WTC11 (cell line): Measurements from ENCODE around the gene ALK.

Source experiments
- CREM ChIP-seq: sonication (generic); formaldehyde crosslinking; IDR thresholded peaks from 2 replicates; pipeline ENCODE4 v1.8.1; 2022; ENCODE audit warnings: mild to moderate bottlenecking, missing genetic modification reagents, moderate library complexity
- USF1 ChIP-seq: sonication (generic); formaldehyde crosslinking; IDR thresholded peaks from 2 replicates; pipeline ENCODE4 v1.8.0; 2022; ENCODE audit warnings: mild to moderate bottlenecking, missing genetic modification reagents
- TF ChIP-seq, protein P1 (sequence below): fragments of 200-600 bp; IDR thresholded peaks from 2 replicates; pipeline ENCODE4 v1.8.0; 2022; ENCODE audit warnings: antibody characterized with exemption
- TF ChIP-seq, protein P2 (sequence below): sonication (generic); formaldehyde crosslinking; IDR thresholded peaks from 2 replicates; pipeline ENCODE4 v1.8.0; 2022; ENCODE audit warnings: mild to moderate bottlenecking, missing genetic modification reagents

DNA sequence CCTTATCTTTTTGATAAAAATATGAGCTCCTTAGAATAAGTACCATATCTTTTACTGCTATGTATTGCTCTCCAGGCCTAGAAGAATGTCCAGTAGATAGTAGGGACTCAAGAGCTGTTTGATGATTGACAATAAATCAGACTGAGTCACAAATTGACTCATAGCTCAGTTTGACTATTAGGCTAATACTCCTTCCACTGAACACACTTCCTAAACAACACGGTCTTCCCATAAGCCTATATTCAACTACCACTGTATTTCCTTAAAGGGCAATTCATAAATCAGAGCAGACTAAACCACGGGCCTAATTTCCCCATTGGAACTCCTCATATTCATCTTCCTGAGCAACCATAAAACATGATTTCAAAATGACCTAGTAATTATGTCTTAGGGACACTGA is 258.5 kb downstream of the ALK start:
- TF ChIP-seq, protein P1, sequence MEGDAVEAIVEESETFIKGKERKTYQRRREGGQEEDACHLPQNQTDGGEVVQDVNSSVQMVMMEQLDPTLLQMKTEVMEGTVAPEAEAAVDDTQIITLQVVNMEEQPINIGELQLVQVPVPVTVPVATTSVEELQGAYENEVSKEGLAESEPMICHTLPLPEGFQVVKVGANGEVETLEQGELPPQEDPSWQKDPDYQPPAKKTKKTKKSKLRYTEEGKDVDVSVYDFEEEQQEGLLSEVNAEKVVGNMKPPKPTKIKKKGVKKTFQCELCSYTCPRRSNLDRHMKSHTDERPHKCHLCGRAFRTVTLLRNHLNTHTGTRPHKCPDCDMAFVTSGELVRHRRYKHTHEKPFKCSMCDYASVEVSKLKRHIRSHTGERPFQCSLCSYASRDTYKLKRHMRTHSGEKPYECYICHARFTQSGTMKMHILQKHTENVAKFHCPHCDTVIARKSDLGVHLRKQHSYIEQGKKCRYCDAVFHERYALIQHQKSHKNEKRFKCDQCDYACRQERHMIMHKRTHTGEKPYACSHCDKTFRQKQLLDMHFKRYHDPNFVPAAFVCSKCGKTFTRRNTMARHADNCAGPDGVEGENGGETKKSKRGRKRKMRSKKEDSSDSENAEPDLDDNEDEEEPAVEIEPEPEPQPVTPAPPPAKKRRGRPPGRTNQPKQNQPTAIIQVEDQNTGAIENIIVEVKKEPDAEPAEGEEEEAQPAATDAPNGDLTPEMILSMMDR = no peak
- no peak for TF ChIP-seq USF1 (CRISPR knock-in tag)
- TF ChIP-seq CREM (CRISPR knock-in tag) = no peak
- TF ChIP-seq, protein P2, sequence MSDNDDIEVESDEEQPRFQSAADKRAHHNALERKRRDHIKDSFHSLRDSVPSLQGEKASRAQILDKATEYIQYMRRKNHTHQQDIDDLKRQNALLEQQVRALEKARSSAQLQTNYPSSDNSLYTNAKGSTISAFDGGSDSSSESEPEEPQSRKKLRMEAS (CRISPR knock-in tag) = no peak
